NCI-H2171 (cell line): Measurements from ENCODE around the gene FEN1.

Experiments
- DNase-seq: peaks from one replicate; lab custom pipeline; 2025; lab: John Stamatoyannopoulos, UW

The FEN1 gene

DNA sequence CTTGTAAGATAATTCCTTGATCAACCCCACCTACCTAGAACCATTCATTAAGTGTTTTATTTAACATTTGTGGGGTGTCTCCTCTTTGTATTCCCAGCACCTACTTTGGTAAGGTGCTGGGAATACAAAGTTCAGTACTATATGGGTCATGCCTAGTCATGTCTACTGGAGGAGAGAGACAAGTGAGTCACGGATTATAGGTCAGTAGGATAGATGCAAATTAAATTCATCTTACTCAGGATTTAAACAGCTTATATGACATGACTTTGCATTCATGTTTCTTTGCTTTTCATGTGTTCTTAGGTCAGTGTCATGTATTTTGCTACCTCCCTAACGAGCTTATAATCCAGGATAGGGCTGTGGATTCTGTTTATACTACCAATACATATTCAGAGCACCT is 27.5 kb downstream of the FEN1 start:
- no peak for DNase-seq

DNA sequence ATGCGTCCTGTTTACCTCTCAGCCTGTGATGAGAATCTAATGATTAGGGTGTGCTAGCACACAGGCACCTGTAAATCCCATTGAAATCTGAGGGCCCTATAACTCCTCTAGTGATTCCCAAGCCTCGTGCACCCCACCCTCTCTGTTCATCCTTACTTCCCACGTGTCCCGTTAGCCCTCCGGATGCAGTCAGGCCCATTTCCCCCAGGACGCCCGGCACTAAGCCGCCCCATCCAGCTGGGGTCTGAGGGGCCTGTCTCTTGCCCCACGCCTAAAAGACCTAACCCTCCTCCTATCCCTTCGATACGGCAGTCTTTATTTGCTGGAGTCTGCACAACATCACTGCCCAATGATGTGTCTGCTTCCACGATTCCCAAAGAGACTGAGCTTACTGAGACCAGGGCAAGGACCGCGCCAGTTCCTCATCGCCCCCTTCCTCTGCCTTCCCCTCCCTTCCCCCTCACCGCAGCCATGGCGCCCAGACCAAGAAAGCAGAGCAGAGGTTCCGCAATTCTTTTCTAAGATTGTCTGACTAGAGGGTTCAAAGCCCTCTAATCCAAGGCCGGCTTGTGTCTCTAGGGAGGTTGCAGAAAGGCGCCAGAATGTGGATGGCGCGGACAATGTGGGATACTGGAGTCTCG is 34.3 kb downstream of the FEN1 start:
- DNase-seq: no peak

DNA sequence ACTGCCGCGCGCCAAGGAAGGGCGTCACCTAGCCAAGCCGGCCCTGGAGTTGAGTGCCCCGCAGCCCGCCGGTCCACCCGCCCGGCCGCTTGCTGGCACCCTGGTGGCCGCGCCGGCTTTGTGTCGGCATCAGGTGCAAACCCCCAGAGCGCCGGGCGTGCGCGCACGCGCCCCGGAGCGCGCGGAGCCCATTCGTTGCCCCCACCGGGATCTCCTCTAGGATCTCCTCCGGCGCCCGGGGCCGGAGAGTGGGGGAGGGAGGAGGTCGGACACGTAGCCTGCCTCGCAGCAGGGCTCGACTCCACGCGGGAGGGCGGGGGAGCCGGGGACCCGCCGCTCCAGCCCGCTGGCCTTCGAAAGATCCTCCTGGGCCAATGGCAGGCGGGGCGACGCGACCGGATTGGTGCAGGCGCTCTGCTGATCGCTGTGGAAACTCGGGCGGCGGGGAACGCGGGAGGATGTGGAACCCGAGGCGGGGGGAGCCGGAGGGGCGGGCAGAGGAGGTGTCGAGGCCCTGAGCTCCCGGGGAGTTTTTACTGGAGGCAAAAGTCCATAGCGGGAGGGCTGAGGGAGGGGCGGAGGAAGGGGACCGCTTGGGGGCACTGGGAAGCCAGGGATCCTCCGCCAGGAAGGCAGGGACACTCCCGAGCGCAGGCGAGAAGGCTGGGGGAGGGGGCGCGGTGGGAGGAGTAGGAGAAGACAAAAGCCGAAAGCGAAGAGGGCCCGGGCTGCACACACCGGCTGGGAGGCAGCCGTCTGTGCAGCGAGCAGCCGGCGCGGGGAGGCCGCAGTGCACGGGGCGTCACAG is 35.1 kb downstream of the FEN1 start, which contains the start of gene FADS2:
TSS of gene FADS2 (plus strand) at position 730 of the 808 bp plus-strand sequence. CDS start 91 bp downstream, outside the sequence.
- peak; percentile 93 for DNase-seq

GRCh38 chr11:61828379-61828628 is 35.6 kb downstream of the FEN1 start:
- DNase-seq: no peak

DNA sequence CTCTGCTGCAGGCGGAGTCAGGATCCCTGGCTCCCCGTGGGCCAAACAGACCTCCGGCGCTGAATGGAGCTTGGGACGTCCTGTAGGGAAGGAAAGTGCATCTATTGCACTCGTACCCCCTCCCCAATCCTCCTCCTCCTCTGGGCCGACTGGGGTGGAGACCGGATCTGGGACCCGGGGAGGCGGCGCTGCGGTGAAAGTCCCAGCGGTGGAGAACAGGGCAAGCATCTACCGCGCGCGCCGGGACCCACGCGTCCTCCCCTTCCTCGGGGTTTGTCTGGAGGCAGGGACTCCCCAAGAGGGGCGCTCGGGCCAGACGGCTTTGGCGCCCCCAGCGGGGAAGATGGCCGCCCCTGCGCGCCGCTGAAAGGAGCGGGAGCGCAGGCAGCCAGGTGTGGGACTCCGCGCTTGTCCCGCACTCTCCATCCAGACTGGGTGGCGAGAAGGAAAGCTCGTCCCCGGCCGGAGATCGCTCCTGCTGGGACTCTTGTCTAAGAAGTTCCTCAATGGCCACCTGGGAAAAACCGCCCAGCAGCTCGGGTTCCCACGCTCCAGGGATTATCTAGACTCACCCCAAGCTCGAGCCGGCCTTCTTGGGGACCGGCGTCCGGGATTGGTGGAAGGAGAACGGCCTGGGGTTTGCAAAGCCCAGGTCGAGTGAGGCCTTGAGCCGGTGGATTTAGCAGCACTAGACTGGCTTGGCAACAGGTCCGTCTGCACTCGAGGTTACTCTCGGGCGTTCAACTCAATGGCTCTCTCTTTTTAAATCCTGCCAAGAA is 36.1 kb downstream of the FEN1 start:
- peak; percentile 71 for DNase-seq

- no peak for DNase-seq
These were observed 37.1 kb downstream of the FEN1 start for GRCh38 chr11:61829806-61830205.

GRCh38 chr11:61830237-61831105 is 37.8 kb downstream of the FEN1 start:
- DNase-seq: no peak

DNA sequence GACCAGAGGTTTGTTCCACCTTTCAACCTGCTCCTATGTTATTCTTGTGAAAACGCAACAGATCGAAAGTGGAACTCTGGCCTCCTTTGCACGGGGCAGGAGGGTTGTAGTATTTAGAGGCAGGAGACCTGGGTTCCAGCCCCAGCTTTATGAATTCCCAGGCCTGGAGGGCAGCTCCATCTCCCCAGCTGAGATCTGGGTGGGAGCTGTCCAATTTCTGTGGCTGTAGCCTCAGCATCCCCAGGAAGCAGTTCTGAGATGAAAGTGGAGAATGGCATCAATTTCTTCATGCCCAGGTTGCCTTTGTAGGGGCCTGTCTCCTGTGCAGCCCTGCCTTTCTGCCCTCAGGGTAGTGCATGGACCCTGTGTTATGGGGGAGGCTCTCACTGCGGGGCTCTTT is 39.5 kb downstream of the FEN1 start:
- DNase-seq: no peak

DNA sequence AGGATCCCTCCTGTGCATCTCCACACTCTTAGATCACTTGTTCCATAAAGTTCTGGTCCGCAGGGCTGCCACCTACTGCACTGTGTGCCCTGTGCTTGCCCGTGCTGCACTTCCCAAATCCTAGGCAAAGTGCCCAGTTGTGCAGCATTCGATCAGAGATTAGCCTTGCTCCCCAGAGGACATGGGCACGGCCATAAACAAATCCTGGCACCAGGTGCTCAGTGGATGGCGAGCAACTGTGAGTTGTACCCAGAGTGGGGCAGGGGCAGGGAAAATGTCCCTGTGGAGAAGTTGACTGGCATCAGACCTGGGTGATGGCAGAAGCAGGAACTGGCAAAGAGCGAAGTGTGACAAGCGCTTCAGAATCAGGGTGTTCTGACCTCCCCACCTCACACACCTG is 40.0 kb downstream of the FEN1 start:
- no peak for DNase-seq

DNA sequence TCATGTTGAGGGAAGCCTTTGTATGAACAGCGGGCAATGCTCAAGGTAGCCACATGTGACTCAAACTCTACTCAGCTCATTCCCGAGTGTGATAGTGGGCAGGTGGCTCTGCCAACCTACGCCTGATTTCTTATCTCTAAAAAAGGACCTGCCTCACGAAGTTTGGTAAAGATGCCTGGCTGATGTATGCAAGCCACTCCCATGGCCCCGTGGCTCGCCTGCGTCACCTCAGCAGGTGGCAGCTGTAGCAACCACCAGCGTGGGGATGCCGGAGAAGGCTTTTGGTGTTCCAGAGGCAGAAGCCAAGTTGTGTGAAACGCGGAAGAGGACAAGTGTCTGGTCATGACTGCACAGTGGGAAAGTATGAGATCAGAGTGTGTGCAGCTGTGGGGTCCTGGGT is 40.8 kb downstream of the FEN1 start:
- no peak for DNase-seq

GRCh38 chr11:61833926-61834277 is 41.2 kb downstream of the FEN1 start:
- no peak for DNase-seq

GRCh38 chr11:61834278-61835048 is 41.8 kb downstream of the FEN1 start:
- DNase-seq: no peak

GRCh38 chr11:61836193-61836592 is 43.5 kb downstream of the FEN1 start:
- no peak for DNase-seq

GRCh38 chr11:61837411-61838005 is 44.8 kb downstream of the FEN1 start:
- no peak for DNase-seq

DNA sequence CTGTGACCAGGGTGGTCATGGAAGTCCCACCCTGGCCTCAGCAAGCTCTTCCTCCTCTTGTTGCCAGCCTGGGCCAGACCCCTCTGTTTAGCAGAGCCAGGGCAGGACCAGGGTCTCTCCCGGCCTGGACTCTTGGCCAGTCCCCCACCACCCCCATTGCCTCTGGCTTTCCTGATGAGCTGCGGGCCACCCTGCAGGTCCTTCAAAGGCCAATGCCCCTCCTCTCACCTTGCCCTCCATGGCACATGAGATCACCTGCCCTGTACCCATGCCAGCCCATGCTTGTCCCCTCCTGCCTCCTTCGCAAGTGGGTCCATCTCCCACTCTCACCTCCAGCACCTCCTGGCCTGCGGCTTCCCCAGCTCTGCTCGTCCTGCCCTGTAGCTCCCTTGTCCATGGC is 45.8 kb downstream of the FEN1 start:
- no peak for DNase-seq

DNA sequence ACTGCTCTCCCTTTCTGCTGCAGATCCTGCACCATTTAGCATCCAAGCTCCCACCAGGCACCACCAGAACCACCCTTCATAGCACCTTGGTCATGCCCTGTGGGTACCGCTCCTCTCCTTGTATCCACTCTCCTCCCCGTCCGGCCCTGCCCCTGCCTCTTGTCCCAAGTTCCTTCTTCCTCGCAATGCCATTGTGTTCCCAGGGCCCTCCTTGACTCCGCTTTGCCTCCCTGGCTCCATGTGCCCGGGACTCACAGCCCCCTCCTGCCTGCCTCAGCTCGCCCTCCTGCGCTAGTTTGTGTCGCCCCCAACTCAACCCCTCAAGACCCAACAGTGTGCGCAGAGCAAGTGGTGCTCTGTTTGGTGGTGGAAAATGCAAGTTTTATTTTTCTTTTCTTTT is 46.2 kb downstream of the FEN1 start:
- DNase-seq: no peak

DNA sequence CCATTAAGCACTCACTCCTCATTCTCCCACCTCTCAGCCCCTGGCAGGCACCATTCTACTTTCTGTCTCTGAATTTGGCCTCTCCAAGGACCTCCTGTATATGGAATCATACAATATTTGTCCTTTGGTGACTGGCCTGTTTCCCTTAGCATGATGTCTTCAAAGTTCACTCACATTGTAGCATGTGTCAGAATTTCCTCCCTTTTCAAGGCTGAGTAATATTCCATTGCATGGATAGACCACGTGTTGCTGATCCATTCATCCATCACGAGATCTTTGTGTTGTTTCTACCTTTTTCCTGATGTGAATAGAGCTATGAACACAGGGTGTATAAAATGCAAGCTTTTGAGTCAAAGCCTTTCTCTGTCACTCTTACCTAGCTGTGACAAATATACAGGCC is 47.0 kb downstream of the FEN1 start:
- DNase-seq: no peak

DNA sequence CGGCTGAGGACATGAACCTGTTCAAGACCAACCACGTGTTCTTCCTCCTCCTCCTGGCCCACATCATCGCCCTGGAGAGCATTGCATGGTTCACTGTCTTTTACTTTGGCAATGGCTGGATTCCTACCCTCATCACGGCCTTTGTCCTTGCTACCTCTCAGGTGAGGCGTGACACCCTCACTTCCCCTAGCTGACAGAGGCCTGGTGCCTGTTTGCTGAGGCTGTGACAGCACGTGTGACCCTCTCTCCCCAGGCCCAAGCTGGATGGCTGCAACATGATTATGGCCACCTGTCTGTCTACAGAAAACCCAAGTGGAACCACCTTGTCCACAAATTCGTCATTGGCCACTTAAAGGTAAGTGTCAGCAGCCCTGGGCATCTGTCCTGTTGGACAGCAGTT is 47.7 kb downstream of the FEN1 start:
- no peak for DNase-seq

DNA sequence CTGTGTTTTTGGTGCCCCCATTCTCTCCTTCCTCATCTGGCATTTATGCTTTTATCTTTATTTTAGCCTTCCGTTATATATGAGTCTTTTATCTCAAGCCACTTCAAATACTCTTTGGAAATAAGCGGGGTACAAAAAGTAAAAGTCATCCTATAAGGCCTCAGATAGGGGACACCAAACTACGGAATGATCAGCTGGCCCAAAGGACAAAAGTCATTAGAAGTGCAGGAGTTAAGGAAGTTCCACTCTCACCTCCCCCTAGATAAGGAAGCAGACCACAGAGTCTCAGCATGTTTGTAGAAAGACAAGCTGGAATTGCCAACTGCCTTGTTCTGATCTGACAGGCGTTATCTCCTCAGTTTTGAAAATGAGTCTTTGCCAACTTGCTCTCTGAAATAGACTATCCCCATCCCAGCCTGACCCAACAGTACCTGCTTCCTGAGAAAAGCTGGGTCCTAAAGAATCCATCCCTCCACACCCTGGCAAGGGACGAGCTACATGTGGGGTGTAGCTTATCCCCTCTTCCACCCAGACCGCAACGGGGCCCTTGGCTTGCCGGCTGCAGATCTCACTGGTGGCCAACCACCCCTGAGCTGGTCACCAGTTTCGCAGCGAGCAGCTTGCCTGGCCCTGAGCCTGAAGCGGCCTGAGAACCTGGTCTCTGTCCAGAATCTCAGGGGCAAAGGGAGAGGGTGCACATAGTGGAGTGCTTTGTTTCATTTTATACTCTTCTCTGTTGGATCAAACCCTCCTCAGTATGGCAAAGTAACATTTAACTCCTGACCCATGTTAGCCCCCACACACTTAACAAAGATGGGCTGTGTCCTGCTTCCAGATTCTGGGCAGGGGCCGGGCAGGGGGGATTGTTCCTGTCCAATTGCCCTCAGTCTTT is 49.2 kb downstream of the FEN1 start:
- no peak for DNase-seq

- no peak for DNase-seq
These were observed 49.8 kb downstream of the FEN1 start for GRCh38 chr11:61842528-61842820.
